SW 1271 (cell line): ENCODE data around the gene OPN4.

Source experiments
- DNase-seq, 2 experiments: peaks; one replicate each; lab custom pipeline; 2025; lab: John Stamatoyannopoulos, UW

OPN4 gene

DNA sequence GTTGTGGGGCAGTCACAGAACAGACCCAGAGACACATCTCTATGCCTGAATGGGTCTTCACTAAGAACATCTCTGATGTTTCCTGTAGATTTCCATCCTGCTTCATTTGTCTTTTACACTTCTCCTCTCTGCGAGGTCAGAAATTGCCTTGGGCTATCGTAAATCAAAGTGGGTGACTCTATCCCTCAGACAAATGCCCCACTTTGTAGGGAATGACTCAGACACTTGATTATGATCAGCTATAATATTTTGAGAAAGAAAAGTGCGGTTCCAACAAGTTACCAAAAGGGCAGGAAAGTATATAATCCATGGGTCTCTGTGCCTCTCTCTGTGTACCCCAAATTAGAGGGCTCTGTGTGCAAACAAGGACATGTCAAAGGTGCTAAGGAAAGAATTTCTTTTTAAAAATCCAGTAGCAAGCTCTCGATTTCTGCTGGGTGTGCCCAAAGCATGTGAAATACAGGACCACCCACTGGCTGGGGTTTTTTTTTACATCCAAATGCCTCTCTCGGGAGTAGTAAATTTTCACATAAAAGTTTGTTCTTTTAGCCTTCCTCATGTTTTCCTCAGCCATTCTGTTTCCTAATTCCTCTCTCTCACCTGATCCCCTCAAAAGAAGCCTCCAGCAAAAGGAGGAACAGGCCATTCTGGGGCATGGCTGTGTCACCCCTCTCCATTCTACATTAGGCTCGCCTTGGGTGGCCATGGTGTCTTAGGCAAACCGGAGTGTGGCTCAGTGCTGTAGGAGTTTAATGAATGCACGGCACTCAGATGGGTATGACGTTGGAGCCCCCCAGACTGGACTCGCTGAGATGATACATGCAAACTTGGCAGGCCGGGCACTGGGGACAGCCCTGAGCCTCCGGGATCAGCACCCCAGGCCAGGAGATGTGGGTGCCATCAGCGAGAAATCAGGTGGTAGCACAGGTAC, 6.3 kb upstream of the OPN4 start:
- no peak for DNase-seq

DNA sequence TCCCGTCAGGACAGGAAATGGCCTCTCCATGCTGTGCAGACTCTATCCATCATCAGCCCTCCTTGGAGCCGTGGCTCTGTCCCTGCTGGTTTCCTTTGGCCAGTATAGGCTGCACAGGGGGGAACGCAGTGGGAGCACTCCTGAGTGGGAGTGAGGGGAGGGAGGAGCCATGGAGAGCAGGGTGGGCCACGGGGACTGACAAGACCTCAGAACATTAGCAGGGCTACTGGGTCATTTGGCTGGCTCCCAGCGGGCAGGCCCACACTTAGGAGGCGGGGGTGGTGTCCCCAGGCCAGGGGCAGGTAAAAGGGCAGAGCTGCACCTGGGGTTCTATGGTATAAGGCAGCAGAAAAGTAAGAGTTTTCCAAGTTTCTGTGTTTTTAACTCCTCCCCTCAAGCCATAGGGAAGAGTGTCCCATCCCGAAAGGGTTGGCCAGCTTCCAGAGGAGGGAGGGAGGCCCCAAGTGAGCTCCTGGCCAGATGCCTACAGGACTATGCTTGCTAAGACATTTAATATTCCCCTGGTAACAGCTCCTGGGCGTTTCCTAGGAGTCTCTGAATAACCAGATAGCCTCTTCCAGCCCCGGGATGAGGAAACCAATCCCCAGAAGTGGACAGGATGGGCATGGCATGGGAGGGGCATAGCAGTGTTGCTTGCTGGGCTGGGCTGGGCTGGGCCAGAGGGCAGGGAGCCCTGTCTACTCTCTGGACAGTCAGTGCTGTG, 5.5 kb upstream of the OPN4 start:
- no peak for DNase-seq

DNA sequence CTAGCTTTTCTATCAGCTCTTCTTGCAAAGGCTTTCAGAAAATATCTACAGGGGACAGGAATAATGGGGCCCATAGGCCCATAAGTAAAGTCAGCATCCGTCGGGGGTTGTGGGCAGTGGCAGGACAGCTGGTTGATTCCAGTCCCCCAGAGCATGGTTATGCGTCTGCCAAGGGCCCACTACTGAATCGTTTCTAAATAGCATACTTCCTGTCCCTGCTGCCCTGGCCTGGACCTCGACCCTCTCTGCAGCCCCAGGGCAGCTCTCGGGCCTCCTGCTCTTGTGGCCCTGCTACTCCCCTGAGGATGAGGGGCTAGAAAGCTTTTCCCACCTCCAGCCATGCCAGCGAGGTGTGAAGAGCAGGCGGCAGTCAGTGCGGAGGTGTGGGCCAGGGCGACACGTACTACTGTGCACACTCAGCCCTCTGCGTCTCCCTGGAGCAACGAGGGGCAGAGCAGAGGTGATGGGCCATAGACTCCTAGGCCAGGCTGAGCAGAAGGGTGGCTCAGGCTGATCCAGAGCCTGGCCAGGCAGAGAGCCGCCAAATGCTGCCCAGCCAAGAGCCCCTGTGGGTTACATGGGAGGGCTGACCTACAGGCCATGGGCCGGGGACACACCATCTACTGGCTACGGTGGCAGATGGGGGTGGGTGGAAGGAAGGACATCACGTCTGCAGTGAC, 4.7 kb upstream of the OPN4 start:
- DNase-seq, result no peak

DNA sequence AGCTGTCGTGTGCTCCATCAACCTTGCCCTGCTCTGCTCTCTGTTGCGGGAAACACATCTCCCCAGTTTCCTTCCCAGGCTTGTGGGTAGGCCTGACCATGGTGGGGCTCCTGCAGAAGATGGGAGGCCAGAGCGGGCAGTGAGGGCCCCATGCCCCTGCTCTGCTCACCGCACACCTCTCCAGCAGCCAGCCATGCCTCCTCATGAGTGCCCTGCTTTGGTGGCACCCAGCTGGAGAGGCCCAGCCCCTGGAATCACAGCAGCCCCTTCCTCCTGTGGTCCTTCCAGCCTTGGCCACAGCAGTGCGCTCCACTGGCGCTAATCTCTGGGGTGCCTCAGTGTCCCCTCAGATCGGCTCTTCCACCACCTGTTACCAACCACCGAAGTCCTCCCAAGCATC, 4.2 kb upstream of the OPN4 start:
- DNase-seq, result no peak

DNA sequence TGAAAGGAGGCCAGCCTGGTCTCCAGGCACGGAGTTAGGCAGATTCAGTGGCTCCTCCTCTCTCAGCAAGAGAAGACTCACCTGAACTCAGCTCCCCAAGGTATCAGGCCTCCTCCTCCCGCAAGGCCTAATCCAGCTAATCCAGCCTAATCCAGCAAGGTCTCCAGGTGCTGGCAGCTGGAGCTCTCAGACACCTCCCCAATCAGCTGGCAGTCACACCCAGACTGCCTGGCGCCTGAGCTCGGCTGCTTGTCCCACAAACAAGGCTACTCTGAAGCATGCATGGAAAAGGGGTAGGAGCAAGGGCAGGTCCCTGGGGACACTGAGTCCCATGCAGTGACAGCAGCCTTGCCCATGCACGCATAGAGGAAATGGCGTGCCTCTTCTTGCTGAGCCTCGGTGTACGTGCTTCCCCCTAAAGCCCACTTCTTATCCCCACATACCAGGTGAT, 3.3 kb upstream of the OPN4 start:
- DNase-seq, result no peak

DNA sequence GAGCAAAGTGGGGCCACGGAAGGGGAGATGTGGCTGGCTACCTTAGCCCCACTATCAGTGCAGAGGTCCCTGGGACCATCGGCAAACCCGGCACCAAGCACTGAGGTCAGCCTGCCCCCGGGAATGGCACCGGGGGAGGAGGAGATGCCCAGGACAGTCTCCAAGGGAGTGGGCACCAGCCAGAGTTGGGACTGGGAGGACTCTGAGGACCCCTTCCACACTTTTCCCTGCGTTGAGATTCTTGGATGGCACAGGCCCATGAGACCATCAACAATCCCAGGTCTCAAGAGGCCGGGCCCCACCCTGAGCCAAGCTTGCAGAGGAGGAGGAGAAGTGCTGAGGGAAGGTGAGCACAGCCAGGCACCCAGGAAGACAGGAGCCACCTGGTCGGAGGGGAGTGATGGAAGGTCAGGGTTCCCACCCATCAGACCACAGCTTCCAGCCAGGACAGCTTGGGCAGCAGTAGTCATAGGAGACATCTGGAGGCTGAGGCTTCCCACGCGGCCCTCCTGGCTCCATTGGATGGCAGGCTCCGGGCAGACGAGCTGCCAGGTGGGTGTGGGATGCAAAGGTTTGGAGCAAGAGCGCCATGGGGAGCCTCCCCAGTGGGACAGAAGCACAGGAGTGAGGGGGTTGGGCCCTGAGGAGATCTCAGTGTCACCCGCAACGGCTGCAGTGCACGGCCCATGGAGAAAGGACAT, 2.6 kb upstream of the OPN4 start:
- no peak for DNase-seq

DNA sequence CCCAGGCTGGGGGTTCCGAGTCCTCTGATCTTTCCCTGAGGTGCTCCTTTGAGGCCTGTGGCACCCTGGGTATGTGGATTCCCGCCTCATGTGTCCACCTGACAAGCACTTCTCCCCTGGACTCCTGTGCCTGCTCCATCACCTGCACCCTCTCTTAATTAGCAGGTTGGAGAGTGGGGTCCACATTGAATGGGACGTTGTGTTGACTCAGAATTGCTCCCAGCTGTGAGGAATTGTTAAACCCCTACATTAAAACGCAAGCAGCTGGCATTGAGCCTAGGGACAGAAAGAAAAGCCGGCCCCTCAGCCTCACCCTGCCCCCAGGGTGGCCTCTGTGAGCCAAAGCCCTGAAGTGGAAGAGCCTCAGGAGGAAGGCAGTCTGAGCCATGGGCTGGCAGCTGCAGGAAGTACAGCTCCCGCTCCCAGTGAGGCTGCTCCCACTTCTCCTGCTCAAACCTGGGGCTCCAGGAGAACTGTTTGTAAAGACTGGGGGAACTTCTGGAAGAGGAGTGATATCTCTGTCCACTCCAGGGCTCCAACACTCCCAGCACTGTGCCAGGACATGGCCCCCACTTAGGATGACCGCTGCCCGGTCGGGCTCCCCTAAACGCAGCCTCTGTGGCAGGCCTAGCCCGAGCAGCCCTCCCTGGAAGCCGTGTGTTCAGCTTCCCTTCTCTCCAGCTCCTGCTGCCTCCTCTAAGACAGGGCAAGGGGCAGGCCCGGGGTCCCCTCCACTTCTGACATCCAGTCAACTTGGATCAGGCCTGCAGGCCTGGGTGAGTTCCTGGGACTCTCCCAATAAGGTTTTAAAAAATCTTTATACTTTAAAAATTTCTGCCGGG, 1.8 kb upstream of the OPN4 start:
- no peak for DNase-seq

DNA sequence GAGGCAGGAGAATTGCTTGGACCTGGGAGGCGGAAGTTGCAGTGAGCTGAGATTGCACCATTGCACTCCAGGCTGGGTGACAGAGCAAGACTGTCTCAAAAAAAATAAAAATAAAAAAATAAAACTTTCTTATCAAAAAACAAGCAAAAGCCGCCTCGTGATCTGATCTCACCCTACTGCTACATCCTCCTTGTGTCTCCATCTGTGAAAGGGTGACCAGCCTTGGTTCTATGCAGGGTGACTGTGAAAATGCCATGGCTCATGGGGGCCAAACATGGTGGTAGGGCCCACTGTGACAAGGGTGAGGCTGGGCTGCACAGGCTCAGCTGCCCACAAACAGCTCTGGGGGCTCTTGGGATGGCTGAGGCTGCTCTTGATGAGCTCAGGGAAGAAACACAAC, 968 bp upstream of the OPN4 start:
- DNase-seq, result no peak

DNA sequence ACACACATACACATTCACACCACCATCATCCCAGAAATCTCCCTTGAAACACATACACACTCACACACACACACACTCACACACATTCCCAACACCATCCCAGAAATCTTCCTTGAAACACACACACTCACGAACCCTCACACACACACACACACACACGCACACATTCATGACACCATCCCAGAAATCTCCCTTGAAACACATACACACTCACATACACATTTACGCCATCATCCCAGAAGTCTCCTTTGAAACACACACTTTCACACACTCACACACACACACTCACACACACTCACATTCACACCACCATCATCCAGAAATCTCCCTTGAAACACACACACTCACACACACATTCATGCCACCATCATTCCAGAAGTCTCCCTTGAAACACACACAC, 360 bp upstream of the OPN4 start:
- DNase-seq, result no peak

DNA sequence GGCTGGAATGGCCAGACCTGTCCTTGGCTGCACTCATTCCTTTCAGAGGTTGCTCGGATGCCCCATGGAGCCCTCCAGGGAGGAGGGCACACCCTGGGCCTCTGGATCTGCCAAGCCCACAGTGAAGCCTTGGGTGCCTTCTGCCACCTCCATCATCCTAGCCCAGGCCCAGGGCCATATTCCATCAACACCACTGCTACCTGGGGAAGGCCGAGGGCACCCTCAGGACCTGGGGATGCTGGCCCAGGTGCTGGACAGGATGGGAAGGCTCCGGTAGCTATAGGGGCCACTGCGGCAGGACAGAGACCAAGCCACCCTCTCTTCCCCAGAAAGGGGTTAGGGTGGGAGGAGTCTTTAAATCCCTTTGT, 810 bp downstream of the OPN4 start:
- DNase-seq, result no peak

DNA sequence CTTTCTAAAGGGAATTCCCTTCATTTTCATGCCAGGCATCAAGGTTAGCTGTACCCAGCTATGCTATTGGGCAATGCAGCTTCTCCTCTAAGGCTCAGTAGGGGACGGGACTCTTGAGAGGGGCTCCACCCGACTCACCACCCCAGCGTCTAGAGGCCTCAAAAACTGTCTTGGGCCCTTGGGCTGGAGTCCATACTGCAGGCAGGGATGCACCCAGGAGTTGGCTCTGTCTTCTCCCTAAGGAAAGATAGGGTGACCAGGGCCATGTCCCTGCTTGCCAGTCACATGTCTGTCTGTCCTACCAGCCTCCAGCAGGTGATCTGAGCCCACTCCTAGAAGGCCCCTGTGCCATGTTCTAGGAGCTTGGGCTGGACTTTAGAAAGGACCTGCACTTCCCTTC, 1.2 kb downstream of the OPN4 start:
- DNase-seq, result no peak

DNA sequence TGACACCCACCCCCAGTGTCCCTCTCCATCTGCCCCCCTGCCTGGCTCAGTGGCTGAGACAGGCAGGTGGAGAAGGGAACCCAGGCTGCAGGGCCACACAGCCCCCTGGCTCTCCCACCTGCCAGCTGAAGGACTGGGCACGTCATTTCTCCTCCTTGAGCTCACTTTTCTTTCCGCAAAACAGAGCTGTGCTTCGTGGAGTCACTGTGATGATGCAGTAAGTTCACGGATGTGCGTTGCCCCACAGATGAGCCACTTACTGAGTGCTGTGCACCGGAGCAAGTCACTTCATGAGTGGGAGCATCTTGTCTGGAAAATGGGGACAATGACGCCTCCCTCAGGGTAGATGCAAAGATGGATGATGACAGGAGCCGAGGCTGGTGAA, 2.7 kb downstream of the OPN4 start:
- DNase-seq, result no peak

DNA sequence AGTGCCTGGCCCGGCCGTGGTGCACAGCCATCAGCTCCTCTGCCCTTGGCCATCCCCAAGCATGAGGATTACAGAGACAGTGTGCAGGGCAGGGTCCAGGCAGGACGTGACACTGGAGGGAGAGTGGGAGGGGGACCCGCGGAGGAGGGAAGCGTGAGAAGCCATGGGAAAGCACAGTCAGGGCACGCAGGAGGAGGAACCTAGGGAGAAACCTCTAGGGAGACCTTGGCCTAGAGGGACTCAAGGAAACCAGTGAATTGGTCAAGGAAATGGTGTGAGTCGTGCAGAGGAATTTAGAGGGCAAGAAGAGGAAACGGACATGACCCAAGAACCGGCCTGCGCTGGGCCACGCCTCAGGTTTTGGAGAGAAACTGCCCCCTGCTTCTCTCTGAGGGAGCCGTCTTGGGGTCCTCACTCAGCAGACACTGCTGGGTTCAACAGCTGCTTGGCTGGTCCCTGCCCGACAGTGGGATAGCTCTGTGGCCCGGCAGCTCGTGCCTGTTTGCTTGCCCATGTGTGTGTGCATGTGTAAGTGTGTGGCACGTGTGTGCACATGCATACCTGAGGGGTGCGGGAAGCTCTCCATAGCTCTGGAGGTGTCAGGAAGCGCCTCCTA, 3.2 kb downstream of the OPN4 start:
- DNase-seq, result peak in 1 of 2 experiments; percentile 7

DNA sequence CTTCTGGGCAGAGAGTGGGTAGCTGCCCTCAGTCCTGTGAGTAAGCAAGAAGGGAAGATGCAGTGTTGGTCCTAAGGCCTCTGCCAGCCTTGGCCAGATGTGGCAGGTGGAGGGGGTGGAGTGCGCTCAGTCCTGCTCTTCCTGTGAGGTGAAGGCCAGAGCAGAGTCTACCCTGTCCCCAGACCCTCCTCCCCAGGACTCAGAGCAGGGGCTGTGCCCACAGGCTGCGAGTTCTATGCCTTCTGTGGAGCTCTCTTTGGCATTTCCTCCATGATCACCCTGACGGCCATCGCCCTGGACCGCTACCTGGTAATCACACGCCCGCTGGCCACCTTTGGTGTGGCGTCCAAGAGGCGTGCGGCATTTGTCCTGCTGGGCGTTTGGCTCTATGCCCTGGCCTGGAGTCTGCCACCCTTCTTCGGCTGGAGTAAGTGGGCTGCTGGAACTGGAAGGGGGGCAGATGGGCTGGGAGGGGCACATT, 4.0 kb downstream of the OPN4 start:
- DNase-seq, result no peak

DNA sequence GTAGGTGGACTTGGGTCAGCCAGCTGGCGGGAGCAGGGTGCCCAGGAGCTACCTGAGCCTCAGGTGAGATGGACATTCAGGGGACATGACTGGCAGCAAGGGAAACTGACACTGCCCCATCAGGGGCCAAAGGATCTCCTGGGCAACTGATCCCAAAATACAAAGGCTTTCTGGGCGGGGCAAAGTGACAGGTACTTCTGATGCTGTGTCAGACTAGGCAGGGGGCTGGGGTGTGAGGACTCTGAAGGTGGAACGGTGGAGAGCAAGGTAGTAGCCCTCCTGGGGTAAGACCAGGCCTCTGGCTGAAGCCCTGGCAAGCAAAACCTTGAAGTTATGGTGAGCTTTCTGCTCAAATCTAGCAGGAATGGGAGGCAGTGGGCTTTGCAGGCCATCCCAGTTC, 4.4 kb downstream of the OPN4 start:
- DNase-seq, result no peak

DNA sequence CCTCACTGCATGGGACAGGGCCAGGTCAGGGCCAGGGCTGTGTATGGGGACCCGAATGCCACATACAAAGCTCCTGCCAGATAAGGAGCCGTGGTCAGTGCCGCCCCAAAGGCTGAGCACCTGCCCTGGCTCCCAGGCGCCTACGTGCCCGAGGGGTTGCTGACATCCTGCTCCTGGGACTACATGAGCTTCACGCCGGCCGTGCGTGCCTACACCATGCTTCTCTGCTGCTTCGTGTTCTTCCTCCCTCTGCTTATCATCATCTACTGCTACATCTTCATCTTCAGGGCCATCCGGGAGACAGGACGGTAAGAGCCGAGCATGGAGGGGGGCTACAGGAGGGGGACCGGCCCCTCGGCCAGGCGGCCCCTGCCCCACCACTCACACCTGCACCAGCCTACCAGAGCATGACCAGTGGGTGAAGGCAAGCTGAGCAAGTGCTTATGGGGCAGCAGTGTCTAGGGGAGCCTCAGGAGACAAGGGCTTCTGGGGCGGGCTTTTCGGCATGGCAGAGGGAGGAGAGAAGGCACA, 4.9 kb downstream of the OPN4 start:
- DNase-seq, result no peak

DNA sequence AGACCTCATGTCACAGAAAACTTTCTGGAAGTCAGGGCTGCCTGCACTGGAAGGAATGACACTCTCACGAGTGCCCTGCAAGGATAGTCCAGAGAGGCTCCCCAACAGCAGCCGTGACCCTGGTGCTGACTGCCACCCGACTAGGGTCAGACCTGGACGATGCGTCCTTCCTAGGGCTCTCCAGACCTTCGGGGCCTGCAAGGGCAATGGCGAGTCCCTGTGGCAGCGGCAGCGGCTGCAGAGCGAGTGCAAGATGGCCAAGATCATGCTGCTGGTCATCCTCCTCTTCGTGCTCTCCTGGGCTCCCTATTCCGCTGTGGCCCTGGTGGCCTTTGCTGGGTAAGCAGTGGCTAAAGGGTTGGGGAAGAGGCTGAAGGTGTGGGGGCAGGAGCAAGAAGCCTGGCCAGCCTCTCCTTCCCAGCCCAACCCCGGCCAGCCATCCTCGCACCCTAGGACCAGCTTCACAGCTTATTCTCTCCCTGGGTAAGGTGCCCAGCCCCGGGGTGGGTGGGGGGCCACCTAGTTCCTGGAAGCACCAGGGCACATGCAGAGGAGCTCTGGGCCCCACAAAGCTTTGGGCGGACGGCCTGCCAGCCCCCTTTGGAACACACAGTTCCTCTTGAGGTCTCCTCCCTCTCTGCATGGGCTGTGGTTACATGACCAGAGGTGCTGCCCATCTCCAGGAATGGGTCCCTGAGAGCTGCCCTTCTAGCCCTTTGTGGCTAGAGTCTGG, 5.5 kb downstream of the OPN4 start:
- no peak for DNase-seq

DNA sequence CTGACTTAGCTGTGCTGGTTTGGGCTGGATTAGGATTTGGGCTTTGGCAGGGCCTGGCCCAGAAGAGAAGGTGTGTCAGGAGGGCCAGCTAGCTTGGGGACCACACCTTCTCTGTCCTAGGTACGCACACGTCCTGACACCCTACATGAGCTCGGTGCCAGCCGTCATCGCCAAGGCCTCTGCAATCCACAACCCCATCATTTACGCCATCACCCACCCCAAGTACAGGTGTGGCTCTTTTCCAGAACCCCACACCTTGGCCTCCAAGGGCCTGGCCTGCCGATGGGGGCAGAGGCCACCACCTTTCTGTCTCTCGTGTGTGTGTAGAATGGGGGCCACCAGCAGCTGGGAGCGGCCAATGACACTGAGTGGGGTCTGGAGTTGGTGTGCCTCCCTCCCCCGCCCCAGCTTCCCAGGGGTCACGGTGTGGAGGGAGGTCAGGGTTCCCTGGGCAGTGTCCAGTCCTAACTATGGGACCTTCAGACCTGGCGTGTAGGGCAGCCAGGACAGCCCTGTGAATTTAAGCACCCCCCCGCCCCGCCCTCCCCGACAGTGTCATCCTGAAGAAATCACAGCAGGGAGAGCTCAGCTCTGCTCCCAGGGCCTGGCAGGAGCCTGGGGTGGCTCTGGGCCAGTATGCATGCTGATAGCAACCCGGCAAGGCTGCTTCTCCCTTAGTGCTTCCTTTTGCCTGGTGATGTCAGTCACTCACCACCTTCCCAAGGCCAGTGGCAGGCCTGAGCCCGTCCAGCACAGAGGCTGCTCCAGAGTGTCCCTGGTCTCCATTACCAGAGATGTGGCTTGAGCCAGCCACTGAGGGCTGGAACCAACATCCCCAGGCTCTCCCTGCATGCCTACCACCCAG, 7.0 kb downstream of the OPN4 start:
- DNase-seq, result no peak
